HepG2 (cell line): Measurements from ENCODE around the gene TULP4. TPM values are rescaled to one million over a fixed set of nuclear protein-coding genes. Genes with fewer than 3 reads are reported as not detected.

Experiments
- ATAC-seq: fragments of 200-7000 bp; cut with Tn5 transposase; 3 replicates; pipeline ENCODE4 v1.9.1; 2020; ENCODE audit warnings: mild to moderate bottlenecking, moderate library complexity
- BruUV-seq: library from RNA; stranded (reverse); fragments of 400-500 nt; replicated peaks from 2 replicates; lab custom pipeline; 2021; lab: Mats Ljungman, UMichigan
- CTCF ChIA-PET: fragments of 300-600 bp; formaldehyde crosslinking; extraction: SDS; loops from one replicate; lab custom pipeline; 2021; ENCODE audit warnings: low total read pairs, inconsistent platforms, low intra/inter-chr PET ratio; lab: Yijun Ruan, JAX
- POLR2A ChIA-PET: fragments of 350-600 bp; sonication (Branson Sonifier 250); formaldehyde crosslinking; loops from one replicate; lab custom pipeline; 2020; ENCODE audit warnings: antibody characterized with exemption, inconsistent platforms; lab: Yijun Ruan, JAX
- DNase-seq: peaks from one replicate; pipeline ENCODE4 v3.0.0-alpha.2; 2015; ENCODE audit warnings: low spot score
- FAIRE-seq: peaks from 3 replicates; lab custom pipeline; 2011; peaks lifted over from hg19 to GRCh38; lab: Jason Lieb, UNC
- H2AFZ ChIP-seq: one replicate; pipeline ENCODE4 v1.6.1; 2011; ENCODE audit warnings: low read length, inconsistent platforms
- H3K27ac ChIP-seq: fragments of 300-600 bp; 3 replicates; pipeline ENCODE4 v1.8.0; 2011; ENCODE audit warnings: mixed run types, mild to moderate bottlenecking, mixed read lengths, low read length, inconsistent platforms; ENCODE audit not compliant: insufficient read depth; ENCODE audit errors: extremely low read length
- H3K27me3 ChIP-seq, 2 experiments: fragments of 200-600 bp in 1 of 2; 2 replicates in 1 of 2; 3 replicates in 1 of 2; pipeline versions ENCODE4 v1.6.0 to v1.8.0; 2011; ENCODE audit warnings: low read length in 2 of 2, mild to moderate bottlenecking in 2 of 2, moderate library complexity in 2 of 2, inconsistent platforms in 1 of 2; ENCODE audit not compliant: insufficient read depth in 2 of 2, control insufficient read depth in 1 of 2
- H3K36me3 ChIP-seq, 2 experiments: fragments of 200-600 bp in 1 of 2; replicated peaks in 1 of 2; 2 replicates in 1 of 2; 3 replicates in 1 of 2; pipeline versions ENCODE4 v1.5.1 to v1.8.0; 2011; ENCODE audit warnings: low read length in 2 of 2, inconsistent platforms in 1 of 2; ENCODE audit not compliant: insufficient read depth in 2 of 2, control insufficient read depth in 1 of 2
- H3K4me1 ChIP-seq: 2 replicates; pipeline ENCODE4 v1.5.1; 2012; ENCODE audit warnings: low read length, inconsistent platforms; ENCODE audit not compliant: insufficient read depth
- H3K4me2 ChIP-seq: 2 replicates; pipeline ENCODE4 v1.6.0; 2011; ENCODE audit warnings: low read depth, low read length, inconsistent platforms
- H3K4me3 ChIP-seq, 3 experiments: fragments of 200-600 bp in 1 of 3; sonication (generic), shearing (Covaris generic) in 1 of 3; replicated peaks in 1 of 3; 2 replicates each; pipeline ENCODE4 v1.5.1; 2011 to 2016; ENCODE audit warnings: low read length in 3 of 3, inconsistent platforms in 2 of 3, low read depth in 2 of 3, mild to moderate bottlenecking in 2 of 3, control low read depth in 1 of 3, mixed read lengths in 1 of 3; ENCODE audit not compliant: insufficient read depth in 1 of 3
- H3K79me2 ChIP-seq: one replicate; pipeline ENCODE4 v1.6.1; 2011; ENCODE audit warnings: low read length, inconsistent platforms; ENCODE audit not compliant: insufficient read depth
- H3K9ac ChIP-seq: 2 replicates; pipeline ENCODE4 v1.6.0; 2011; ENCODE audit warnings: mild to moderate bottlenecking, low read depth, low read length, inconsistent platforms; ENCODE audit not compliant: insufficient read depth
- H3K9me3 ChIP-seq: 2 replicates; pipeline ENCODE4 v1.5.1; 2012; ENCODE audit warnings: mild to moderate bottlenecking, low read length
- H4K20me1 ChIP-seq: 2 replicates; pipeline ENCODE4 v1.6.0; 2011; ENCODE audit warnings: inconsistent platforms, mild to moderate bottlenecking, low read length, moderate library complexity; ENCODE audit not compliant: insufficient read depth
- HMG20B ChIP-seq: conservative IDR thresholded peaks from 2 replicates; pipeline ENCODE4 v1.6.1; 2016; ENCODE audit warnings: missing genetic modification reagents, missing compliant biosample characterization
- KDM5A ChIP-seq: fragments of 200-600 bp; sonication (generic); IDR thresholded peaks from 2 replicates; pipeline ENCODE4 v1.7.0; 2018; ENCODE audit warnings: antibody characterized with exemption, mild to moderate bottlenecking, low read length, borderline replicate concordance
- SIN3A ChIP-seq: IDR thresholded peaks from 2 replicates; pipeline ENCODE4 v1.6.1; 2011; ENCODE audit warnings: low read depth, mild to moderate bottlenecking, control low read depth, low read length, borderline replicate concordance
- SMARCC2 ChIP-seq: fragments of 450-650 bp; IDR thresholded peaks from 2 replicates; pipeline ENCODE4 v1.6.1; 2017; ENCODE audit warnings: antibody characterized with exemption, mild to moderate bottlenecking
- SP5 ChIP-seq: IDR thresholded peaks from 2 replicates; pipeline ENCODE4 v1.6.1; 2016; ENCODE audit warnings: low read depth, borderline replicate concordance
- STAT6 ChIP-seq: sonication (generic); formaldehyde crosslinking; IDR thresholded peaks from 2 replicates; pipeline ENCODE4 v1.4.0; 2020; ENCODE audit warnings: missing genetic modification reagents, mild to moderate bottlenecking, borderline replicate concordance
- TBP ChIP-seq: sonication (generic); formaldehyde crosslinking; IDR thresholded peaks from 2 replicates; pipeline ENCODE4 v1.5.0; 2020; ENCODE audit warnings: missing genetic modification reagents
- TRIM24 ChIP-seq: sonication (generic); formaldehyde crosslinking; IDR thresholded peaks from 2 replicates; pipeline ENCODE4 v1.8.0; 2022; ENCODE audit warnings: mild to moderate bottlenecking, missing genetic modification reagents
- ZNF609 ChIP-seq: sonication (generic); formaldehyde crosslinking; IDR thresholded peaks from 2 replicates; pipeline ENCODE4 v1.4.0; 2020; ENCODE audit warnings: mild to moderate bottlenecking, missing genetic modification reagents, borderline replicate concordance
- ZNF878 ChIP-seq: sonication (generic); formaldehyde crosslinking; IDR thresholded peaks from 2 replicates; pipeline ENCODE4 v1.8.1; 2023; ENCODE audit warnings: mild to moderate bottlenecking, missing genetic modification reagents, moderate library complexity
- WGBS: methylation state at CpG from one replicate; pipeline ENCODE4 v1.1.6; 2017; ENCODE audit warnings: low lambda C conversion rate; 5-methylcytosine and 5-hydroxymethylcytosine counted together
- in situ Hi-C: cut with HindIII; loops from 2 replicates; pipeline ENCODE4 v1.10.0; 2017; ENCODE audit warnings: low pct_unique_long_range_greater_than_20kb; ENCODE audit not compliant: extremely low pct_ligation_motif_present
- intact Hi-C: fragments of 100-400 bp; cut with micrococcal nuclease; formaldehyde crosslinking; loops from one replicate; pipeline ENCODE4 v1.10.0; 2022; ENCODE audit not compliant: unreplicated experiment
- polyA plus RNA-seq, 8 experiments: library from polyadenylated mRNA; depleted of rRNA in 3 of 8; stranded (reverse) in 7 of 8; unstranded in 1 of 8; fragments of >200 nt; fragmentation: Illumina TruSeq in 4 of 8; extraction: Trizol in 4 of 8; gene quantifications; 2 replicates each; pipeline versions ENCODE4 v1.2.1 to v1.2.3, GENCODE V29; 2011 to 2016; ENCODE audit warnings: low read depth in 4 of 8, missing spikeins in 1 of 8, mixed read lengths in 1 of 8; ENCODE audit not compliant: insufficient read depth in 1 of 8
- total RNA-seq, 5 experiments: library from RNA; depleted of rRNA; stranded (reverse); fragments of >200 nt; fragmentation: Illumina TruSeq; extraction: Trizol; gene quantifications; 2 replicates each; pipeline ENCODE4 v1.2.3, GENCODE V29; 2016; ENCODE audit warnings: low read depth in 1 of 5

Gene TULP4
- total and polyA plus RNA-seq, 2 of the 13 experiments (the other 11 are each of a cell fraction or from before 2014, with no cell fraction given): 21.1 to 122 TPM

GRCh38 chr6:158371261-158371660, 59.0 kb downstream of the TULP4 start:
- no peak overlapping the region for H3K4me2 ChIP-seq
- no peak for ATAC-seq
- H3K4me3 ChIP-seq: no peak overlapping the region
- intact Hi-C loops (no loop called here), in situ Hi-C loops (no loop called here)
- ChIA-PET CTCF (no interaction called here), POLR2A (no interaction called here)
- TF ChIP-seq ZNF609 (CRISPR knock-in tag): no peak
- TF ChIP-seq TRIM24: no peak
- TF ChIP-seq KDM5A: no peak
- no peak for TF ChIP-seq TBP
- no peak for TF ChIP-seq SMARCC2
- TF ChIP-seq ZNF878 (CRISPR knock-in tag): no peak
- TF ChIP-seq SP5 (CRISPR knock-in tag): no peak
- no peak for TF ChIP-seq HMG20B (CRISPR knock-in tag)
- TF ChIP-seq SIN3A: no peak
- TF ChIP-seq STAT6 (CRISPR knock-in tag): no peak
- DNase-seq: no peak
- peaks cover 5 to 19% of the 10 kb centered on the region in 2 experiments for H3K36me3 ChIP-seq
- no peak overlapping the region for H3K27ac ChIP-seq
- no peak overlapping the region for H2AFZ ChIP-seq
- H3K9ac ChIP-seq: no peak overlapping the region
- H3K4me1 ChIP-seq: no peaks in the 10 kb centered on the region
- no peaks in the 10 kb centered on the region for H4K20me1 ChIP-seq
- H3K79me2 ChIP-seq: peaks cover 2% of the 10 kb centered on the region
- no peak for FAIRE-seq
- no peaks in the 10 kb centered on the region for H3K27me3 ChIP-seq
- H3K9me3 ChIP-seq: no peaks in the 10 kb centered on the region
- no TSS peak for BruUV-seq
- WGBS: 95% methylated on average over 5 of the region's 5 CpGs
